AG09309 (cell line): ENCODE data around the gene APOLD1.

Source experiments
- DNase-seq: peaks from one replicate; pipeline ENCODE4 v3.0.0-alpha.2; 2010; ENCODE audit warnings: low read depth
- H3K4me3 ChIP-seq: 2 replicates; pipeline ENCODE4 v1.5.1; 2011; ENCODE audit warnings: mild to moderate bottlenecking, low read depth, low read length, moderate library complexity; ENCODE audit not compliant: control insufficient read depth
- CTCF ChIP-seq: IDR thresholded peaks from 2 replicates; pipeline ENCODE4 v1.5.1; 2011; ENCODE audit warnings: mild to moderate bottlenecking, low read depth, low read length, inconsistent platforms; ENCODE audit not compliant: insufficient read depth, control insufficient read depth; ENCODE audit errors: missing control alignments

APOLD1 gene

GRCh38 chr12:12779007-12779406, 6.5 kb upstream of the APOLD1 start:
- H3K4me3 ChIP-seq = no peak overlapping the region
- TF ChIP-seq CTCF = no peak
- no peak for DNase-seq

GRCh38 chr12:12779529-12779928, 5.9 kb upstream of the APOLD1 start:
- no peak overlapping the region for H3K4me3 ChIP-seq
- DNase-seq = peak; percentile 60
- TF ChIP-seq CTCF = no peak

- no peak for DNase-seq
- no peak overlapping the region for H3K4me3 ChIP-seq
- no peak for TF ChIP-seq CTCF
These were observed 1.3 kb upstream of the APOLD1 start for GRCh38 chr12:12784116-12784515.

GRCh38 chr12:12786351-12786705, 869 bp downstream of the APOLD1 start:
- H3K4me3 ChIP-seq = peak overlapping the region; percentile 52
- DNase-seq = no peak
- no peak for TF ChIP-seq CTCF

- TF ChIP-seq CTCF = no peak
- peak overlapping the region; percentile 56 for H3K4me3 ChIP-seq
- DNase-seq = peak; percentile 41
These were observed 1.5 kb downstream of the APOLD1 start for GRCh38 chr12:12786706-12787601.

GRCh38 chr12:12788131-12788530, 2.7 kb downstream of the APOLD1 start:
- TF ChIP-seq CTCF = no peak
- DNase-seq = no peak
- H3K4me3 ChIP-seq = no peak overlapping the region
